DND-41 (cell line): Measurements from ENCODE around the gene DCAF8L2.

Experiments used
- CTCF ChIP-seq: IDR thresholded peaks from 2 replicates; pipeline ENCODE4 v1.5.1; 2012; ENCODE audit warnings: borderline replicate concordance, low read length, moderate library complexity, mild to moderate bottlenecking; ENCODE audit not compliant: poor library complexity, severe bottlenecking; ENCODE audit errors: extremely low read depth
- EZH2 ChIP-seq: IDR thresholded peaks from 3 replicates; pipeline ENCODE4 v1.6.1; 2012; ENCODE audit warnings: borderline replicate concordance, low read depth, mild to moderate bottlenecking, moderate library complexity, low read length, inconsistent platforms; ENCODE audit not compliant: severe bottlenecking

GRCh38 chrX:27555514-27555913 is 34.6 kb upstream of the DCAF8L2 start:
- TF ChIP-seq CTCF (peak; percentile 62), EZH2 (no peak)
